Measurements from ENCODE around the gene CKAP5. TPM values are rescaled to one million over a fixed set of nuclear protein-coding genes. Genes with fewer than 3 reads are reported as not detected.

CKAP5 gene
- total RNA-seq, 1 donor from 2014 or later = 31.5 TPM

DNA sequence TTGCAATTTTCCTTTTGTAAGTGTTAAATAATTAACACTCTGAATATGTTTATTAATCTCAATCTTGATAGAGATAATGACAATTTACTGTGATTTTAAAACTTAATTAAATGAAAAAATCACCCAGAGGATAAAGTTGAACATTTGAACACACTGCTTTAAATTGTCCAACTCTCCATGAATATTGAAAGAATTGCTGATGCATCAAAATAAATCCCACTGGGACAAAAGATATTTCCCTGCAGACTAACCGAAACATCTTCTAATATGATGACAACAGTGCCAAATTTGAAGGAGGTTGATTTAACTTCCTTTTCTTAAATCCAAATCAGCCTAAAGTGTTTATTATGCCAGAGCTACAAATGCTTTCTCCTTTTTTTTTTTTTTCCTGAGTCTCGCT lies 79.4 kb downstream of the CKAP5 start:
- DNase-seq (ENCODE audit: low spot score) = no peak

GRCh38 chr11:46762248-46762647 lies 83.8 kb downstream of the CKAP5 start:
- no peak for DNase-seq (ENCODE audit: low spot score)

DNA sequence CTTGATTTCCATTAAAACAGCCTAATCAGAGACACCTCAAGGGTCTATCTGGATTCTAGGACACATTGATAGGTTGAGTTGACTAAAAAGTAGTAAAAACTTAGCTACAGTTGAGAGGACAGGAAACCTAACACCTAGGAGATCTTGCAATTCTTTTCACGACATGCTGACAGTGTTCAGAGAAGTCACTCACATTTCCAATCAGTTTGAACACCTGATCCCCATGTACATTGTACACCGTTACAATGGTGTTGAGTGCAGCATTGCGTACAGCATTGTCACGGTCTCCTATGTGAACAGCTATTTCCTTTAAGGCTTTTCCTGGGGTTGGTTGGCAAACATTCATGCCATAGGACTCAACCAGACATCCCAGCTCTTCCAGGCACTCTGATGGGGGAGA lies 84.3 kb downstream of the CKAP5 start:
- no peak for DNase-seq (ENCODE audit: low spot score)

DNA sequence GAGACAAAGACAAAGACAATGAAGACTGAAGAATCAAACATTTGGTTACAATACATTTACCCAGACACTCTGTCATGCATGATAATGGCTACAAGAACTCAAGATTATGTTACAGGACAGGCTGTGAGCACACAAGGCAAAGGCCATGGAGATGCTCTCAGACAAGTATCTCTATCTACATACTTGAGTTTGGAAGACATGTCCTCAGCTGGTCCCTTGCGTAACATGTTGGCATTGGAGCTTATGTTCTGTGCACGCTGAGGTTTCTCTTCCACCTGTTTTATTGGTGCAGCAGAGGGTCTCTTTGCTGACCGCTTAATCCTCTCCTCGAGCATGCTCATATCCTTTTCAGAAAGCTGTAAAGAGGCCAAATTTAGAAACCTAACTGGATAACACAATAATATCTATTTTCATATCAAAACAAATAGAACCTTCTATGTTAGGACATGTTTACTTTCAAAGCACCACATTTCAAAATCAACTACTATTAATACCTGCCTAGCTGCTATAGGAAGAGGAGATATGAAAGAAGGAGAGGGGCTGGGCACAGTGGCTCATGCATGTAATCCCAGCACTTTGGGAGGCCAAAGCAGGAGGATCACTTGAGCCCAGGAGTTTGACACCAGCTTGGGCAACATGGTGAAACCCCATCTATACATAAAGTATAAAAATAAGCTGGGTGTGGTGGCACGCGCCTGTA lies 85.5 kb downstream of the CKAP5 start:
- no peak for DNase-seq (ENCODE audit: low spot score)

- no peak for DNase-seq (ENCODE audit: low spot score)
Measured at GRCh38 chr11:46759196-46759595, 86.9 kb downstream of the CKAP5 start.

DNA sequence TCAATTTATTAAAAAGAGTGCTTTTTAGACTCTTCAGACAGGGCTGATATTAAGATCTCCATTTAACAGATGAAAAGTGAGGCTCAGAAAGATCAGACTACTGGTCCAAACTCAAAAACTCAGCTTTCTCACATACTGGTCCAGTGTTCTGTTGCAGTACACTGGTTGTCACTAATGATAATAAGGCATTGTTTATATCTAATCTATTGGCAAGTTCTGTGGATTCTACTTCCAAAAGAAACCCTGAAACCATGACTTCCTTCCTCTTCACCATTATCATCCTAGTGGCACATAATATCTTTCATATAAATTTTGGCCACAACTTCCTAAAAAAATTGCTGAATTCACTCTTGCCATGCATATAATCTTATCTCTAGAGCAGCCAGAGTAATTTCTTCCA lies 90.1 kb downstream of the CKAP5 start:
- DNase-seq (ENCODE audit: low spot score) = no peak

GRCh38 chr11:46747150-46747549 lies 98.9 kb downstream of the CKAP5 start:
- DNase-seq (ENCODE audit: low spot score) = no peak

GRCh38 chr11:46745995-46746394 lies 100.1 kb downstream of the CKAP5 start:
- no peak for DNase-seq (ENCODE audit: low spot score)

GRCh38 chr11:46745328-46745727 lies 100.8 kb downstream of the CKAP5 start:
- no peak for DNase-seq (ENCODE audit: low spot score)

- no peak for DNase-seq (ENCODE audit: low spot score)
Measured at GRCh38 chr11:46743693-46744339, 102.3 kb downstream of the CKAP5 start.

DNA sequence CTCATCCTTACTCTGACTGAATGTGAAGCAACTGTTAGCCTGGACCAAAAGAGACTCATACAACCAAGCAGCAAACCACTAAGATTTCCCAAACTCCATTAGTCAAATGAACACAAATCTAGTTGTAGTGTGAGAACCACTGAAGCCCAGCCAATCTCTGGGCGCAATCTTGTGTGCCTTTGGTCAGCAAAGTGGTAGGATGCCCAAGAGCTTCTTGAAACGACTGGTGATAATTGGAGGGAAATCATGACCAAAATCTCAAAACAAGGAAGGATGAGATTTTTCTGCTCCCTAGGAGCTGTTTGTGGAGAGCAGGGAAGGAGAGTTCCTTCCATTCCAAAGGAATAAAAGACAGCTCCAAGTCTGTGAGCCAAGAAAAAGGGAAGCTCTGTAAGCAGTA lies 103.0 kb downstream of the CKAP5 start:
- DNase-seq (ENCODE audit: low spot score) = no peak

GRCh38 chr11:46741600-46742484 lies 104.2 kb downstream of the CKAP5 start:
- no peak for DNase-seq (ENCODE audit: low spot score)

DNA sequence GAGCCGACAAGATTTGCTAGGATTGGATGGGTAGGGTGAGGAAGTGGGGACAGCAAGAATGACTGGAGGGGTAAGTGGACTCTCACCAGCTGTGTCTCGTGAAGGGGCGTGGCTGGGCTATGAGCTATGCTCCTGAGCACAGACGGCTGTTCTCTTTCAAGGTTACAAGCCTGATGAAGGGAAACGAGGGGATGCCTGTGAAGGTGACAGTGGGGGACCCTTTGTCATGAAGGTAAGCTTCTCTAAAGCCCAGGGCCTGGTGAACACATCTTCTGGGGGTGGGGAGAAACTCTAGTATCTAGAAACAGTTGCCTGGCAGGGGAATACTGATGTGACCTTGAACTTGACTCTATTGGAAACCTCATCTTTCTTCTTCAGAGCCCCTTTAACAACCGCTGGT lies 107.2 kb downstream of the CKAP5 start:
- DNase-seq (ENCODE audit: low spot score) = no peak

- no peak for DNase-seq (ENCODE audit: low spot score)
Measured at GRCh38 chr11:46737699-46738098, 108.4 kb downstream of the CKAP5 start.

DNA sequence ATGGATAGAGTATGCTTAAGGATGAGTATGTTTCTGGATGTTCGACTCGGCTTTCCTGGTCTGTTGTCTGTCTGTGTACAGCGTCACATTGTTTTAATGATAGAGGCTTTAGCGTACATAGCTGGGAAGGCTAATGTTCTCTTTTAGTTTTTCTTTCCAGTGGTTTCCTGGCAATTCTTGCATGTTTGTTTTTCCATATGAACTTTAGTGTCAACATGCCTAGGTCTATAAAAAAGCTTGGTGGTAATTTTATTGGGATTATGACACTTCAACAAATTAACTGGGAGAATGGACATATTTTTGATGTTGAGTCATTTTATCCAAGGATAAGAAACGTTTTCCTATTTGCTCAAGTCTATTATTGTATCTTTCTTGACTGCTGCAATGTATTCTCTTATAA lies 109.5 kb downstream of the CKAP5 start:
- no peak for DNase-seq (ENCODE audit: low spot score)

GRCh38 chr11:46736146-46736545 lies 109.9 kb downstream of the CKAP5 start:
- no peak for DNase-seq (ENCODE audit: low spot score)

GRCh38 chr11:46733234-46733633 lies 112.8 kb downstream of the CKAP5 start:
- no peak for DNase-seq (ENCODE audit: low spot score)

DNA sequence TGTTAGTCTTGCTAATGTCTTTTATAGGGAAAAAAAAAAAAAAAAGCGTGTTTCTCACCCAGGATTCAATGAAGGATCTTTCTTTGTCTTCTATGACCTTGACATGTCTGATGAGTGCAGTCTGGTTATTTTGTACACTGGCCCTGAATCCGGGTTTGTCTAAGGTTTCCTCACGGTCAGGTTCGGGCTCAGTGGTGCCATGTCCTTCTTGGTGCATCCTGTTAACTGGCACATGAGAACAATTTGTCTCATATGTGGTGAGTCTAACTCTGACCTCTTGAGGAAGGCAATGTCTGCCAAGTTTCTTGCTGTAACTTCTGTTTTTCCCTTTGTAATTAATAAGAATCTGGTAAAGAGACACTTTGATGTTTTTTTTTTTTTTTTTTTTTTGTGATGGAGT lies 114.5 kb downstream of the CKAP5 start:
- no peak for DNase-seq (ENCODE audit: low spot score)

DNA sequence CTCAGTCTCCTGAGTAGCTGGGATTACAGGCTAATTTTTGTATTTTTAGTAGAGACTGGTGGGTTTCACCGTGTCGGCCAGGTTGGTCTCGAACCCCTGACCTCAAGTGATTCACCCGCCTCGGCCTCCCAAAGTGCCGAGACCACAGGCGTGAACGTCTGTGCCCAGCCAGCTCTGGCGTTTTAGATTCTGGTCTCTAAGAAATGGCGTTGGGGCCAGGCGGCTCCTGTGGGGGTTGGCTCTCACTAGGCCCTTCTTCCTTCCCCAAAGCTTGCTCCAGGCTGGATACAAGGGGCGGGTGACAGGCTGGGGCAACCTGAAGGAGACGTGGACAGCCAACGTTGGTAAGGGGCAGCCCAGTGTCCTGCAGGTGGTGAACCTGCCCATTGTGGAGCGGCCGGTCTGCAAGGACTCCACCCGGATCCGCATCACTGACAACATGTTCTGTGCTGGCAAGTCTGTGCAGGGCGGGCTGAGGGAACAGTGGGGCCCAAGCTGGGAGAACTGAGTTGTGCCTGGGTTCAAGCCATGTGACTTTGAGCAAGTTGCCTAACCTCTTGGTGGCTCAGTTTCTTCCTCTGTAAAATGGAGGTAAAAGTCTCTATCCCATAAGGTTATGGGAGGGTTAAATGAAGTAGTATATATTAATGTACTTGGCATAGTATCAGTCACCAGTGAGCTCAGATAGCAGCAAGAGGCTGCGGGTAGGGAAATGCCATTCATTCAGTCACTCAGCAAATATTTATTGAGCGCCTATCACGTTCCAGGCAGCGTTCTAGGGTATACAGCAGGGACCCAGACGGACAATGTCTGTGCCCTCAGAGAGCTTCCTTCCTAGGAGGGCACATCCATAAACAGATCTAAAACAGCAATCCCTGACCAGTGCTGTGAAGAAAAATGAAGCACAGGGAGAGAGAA lies 116.7 kb downstream of the CKAP5 start:
- no peak for DNase-seq (ENCODE audit: low spot score)

DNA sequence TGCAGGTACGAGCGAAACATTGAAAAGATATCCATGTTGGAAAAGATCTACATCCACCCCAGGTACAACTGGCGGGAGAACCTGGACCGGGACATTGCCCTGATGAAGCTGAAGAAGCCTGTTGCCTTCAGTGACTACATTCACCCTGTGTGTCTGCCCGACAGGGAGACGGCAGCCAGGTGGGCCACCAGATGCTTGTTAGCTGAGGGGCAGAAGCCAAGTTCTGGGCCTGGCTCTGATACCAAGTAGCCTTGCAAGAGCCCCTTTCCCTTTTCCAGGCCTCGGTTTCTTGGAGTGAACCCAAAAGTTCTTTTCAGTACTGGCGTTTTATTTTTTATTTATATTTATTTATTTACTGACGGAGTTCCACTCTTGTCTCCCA lies 117.4 kb downstream of the CKAP5 start:
- DNase-seq (ENCODE audit: low spot score) = no peak

GRCh38 chr11:46727952-46728658 lies 118.0 kb downstream of the CKAP5 start:
- no peak for DNase-seq (ENCODE audit: low spot score)
